SU-DHL-6 (cell line): Measurements from ENCODE around the gene CRAMP1.

Experiments used
- H2AFZ ChIP-seq: fragments of 200-600 bp; sonication (generic); 2 replicates; pipeline ENCODE4 v1.6.1; 2014; ENCODE audit warnings: low read depth, mild to moderate bottlenecking, moderate library complexity, mixed read lengths, antibody characterized with exemption, low read length; ENCODE audit not compliant: severe bottlenecking
- H3F3A ChIP-seq: fragments of 200-600 bp; shearing (Covaris generic); 2 replicates; pipeline ENCODE4 v1.6.0; 2016; ENCODE audit warnings: antibody characterized with exemption, mild to moderate bottlenecking; ENCODE audit not compliant: insufficient read depth
- H3K27ac ChIP-seq: fragments of 200-600 bp; sonication (generic); 2 replicates; pipeline ENCODE4 v1.5.1; 2016; ENCODE audit warnings: low read depth, mild to moderate bottlenecking, low read length, moderate library complexity, mixed read lengths
- H3K27me3 ChIP-seq: fragments of 200-600 bp; sonication (generic), shearing (Covaris generic); 2 replicates; pipeline ENCODE4 v1.6.0; 2014; ENCODE audit warnings: mild to moderate bottlenecking, low read length
- H3K36me3 ChIP-seq: fragments of 200-600 bp; sonication (generic); 2 replicates; pipeline ENCODE4 v1.6.1; 2014; ENCODE audit warnings: mild to moderate bottlenecking, low read length, mixed read lengths
- H3K4me2 ChIP-seq: fragments of 300-600, 200-600 bp; shearing (Covaris generic), sonication (generic); 2 replicates; pipeline ENCODE4 v1.6.0; 2014; ENCODE audit warnings: low read length, low read depth, mild to moderate bottlenecking; ENCODE audit not compliant: poor library complexity, severe bottlenecking
- H3K4me3 ChIP-seq: fragments of 200-600 bp; sonication (generic); 2 replicates; pipeline ENCODE4 v1.5.1; 2014; ENCODE audit warnings: antibody characterized with exemption, low read length, mild to moderate bottlenecking, mixed read lengths; ENCODE audit not compliant: insufficient read depth, poor library complexity, severe bottlenecking
- H3K79me2 ChIP-seq: fragments of 200-600 bp; sonication (generic); 2 replicates; pipeline ENCODE4 v1.6.1; 2014; ENCODE audit warnings: mild to moderate bottlenecking, low read length, moderate library complexity; ENCODE audit not compliant: insufficient read depth
- H3K9ac ChIP-seq: fragments of 200-600 bp; sonication (generic); 2 replicates; pipeline ENCODE4 v1.7.0; 2014; ENCODE audit warnings: mild to moderate bottlenecking, low read length
- H3K9me2 ChIP-seq: fragments of 200-600 bp; sonication (generic); replicated peaks from 2 replicates; pipeline ENCODE4 v1.6.1; 2014; ENCODE audit warnings: low read length; ENCODE audit not compliant: insufficient read depth
- H3K9me3 ChIP-seq: fragments of 200-600 bp; sonication (generic); 2 replicates; pipeline ENCODE4 v1.6.1; 2014; ENCODE audit warnings: low read length, mixed read lengths; ENCODE audit not compliant: insufficient read depth
- H4K20me1 ChIP-seq: fragments of 200-600 bp; sonication (generic); 2 replicates; pipeline ENCODE4 v1.6.1; 2014; ENCODE audit warnings: low read depth, mild to moderate bottlenecking, antibody characterized with exemption, low read length, moderate library complexity, mixed read lengths
- EZH2phosphoT487 ChIP-seq: fragments of 200-600 bp; sonication (generic), shearing (Covaris generic); conservative IDR thresholded peaks from 2 replicates; pipeline ENCODE4 v1.6.1; 2018; ENCODE audit warnings: mild to moderate bottlenecking, antibody characterized with exemption, low read length, moderate library complexity, mixed read lengths
- TF ChIP-seq, protein P1 (sequence below): fragments of 200-600 bp; sonication (generic); IDR thresholded peaks from one replicate; pipeline ENCODE4 v1.5.1; 2017; ENCODE audit warnings: antibody characterized with exemption, mild to moderate bottlenecking, low read length, moderate library complexity; ENCODE audit not compliant: insufficient read depth, poor library complexity, severe bottlenecking

Gene CRAMP1

DNA sequence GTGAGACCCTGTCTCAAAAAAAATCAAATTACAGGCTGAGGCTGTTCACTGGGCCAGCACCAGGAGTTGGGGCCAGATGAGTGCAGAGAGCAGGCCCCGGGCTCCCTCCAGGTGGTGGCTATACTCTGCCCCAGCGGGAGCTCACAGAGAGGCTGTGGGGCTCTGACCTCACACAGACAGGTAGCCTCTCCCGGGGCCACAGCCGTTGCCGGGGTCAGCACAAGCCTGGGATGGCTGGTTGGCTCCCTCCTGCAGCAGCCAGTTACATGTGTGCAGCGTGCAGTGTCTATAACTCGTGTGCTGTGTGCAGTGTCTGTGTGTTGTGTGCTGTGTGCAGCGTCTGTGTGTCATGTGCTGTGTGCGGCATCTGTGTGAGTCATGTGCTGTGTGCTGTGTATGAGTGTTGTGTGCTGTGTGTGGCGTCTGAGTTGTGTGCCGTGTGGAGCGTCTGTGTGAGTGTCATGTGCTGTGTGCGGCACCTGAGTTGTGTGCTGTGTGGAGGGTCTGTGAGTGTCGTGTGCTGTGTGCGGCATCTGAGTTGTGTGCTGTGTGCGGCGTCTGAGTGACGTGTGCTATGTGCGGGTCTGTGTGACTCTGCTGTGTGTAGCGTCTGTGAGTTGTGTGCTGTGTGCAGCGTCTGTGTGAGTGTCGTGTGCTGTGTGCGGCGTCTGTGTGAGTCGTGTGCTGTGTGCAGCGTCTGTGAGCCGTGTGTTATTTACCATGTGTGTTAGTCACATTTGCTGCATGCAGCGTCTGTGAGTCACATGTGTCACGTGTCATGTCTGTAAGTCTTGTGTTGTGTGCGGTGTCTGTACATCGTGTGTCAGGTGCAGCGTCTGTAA lies 114.7 kb downstream of the CRAMP1 start:
- no peaks in the 10 kb centered on the region for H3K36me3 ChIP-seq

More for the DNA sequence above, 114.7 kb downstream of the CRAMP1 start:
- H3K27ac ChIP-seq: no peak overlapping the region
- no peaks in the 10 kb centered on the region; the same call in 1 of the 2 replicates for H4K20me1 ChIP-seq
- H3K9me2 ChIP-seq: no peaks in the 10 kb centered on the region
- no peaks in the 10 kb centered on the region for H3F3A ChIP-seq
- H3K9ac ChIP-seq: no peak overlapping the region
- H3K4me3 ChIP-seq: no peak overlapping the region
- H2AFZ ChIP-seq: no peak overlapping the region
- H3K4me2 ChIP-seq: no peak overlapping the region
- no peaks in the 10 kb centered on the region for H3K9me3 ChIP-seq
- H3K27me3 ChIP-seq: no peaks in the 10 kb centered on the region
- H3K79me2 ChIP-seq: peaks cover 9% of the 10 kb centered on the region; the same call in 1 of the 2 replicates
- no peak for TF ChIP-seq EZH2phosphoT487
- TF ChIP-seq, protein P1, sequence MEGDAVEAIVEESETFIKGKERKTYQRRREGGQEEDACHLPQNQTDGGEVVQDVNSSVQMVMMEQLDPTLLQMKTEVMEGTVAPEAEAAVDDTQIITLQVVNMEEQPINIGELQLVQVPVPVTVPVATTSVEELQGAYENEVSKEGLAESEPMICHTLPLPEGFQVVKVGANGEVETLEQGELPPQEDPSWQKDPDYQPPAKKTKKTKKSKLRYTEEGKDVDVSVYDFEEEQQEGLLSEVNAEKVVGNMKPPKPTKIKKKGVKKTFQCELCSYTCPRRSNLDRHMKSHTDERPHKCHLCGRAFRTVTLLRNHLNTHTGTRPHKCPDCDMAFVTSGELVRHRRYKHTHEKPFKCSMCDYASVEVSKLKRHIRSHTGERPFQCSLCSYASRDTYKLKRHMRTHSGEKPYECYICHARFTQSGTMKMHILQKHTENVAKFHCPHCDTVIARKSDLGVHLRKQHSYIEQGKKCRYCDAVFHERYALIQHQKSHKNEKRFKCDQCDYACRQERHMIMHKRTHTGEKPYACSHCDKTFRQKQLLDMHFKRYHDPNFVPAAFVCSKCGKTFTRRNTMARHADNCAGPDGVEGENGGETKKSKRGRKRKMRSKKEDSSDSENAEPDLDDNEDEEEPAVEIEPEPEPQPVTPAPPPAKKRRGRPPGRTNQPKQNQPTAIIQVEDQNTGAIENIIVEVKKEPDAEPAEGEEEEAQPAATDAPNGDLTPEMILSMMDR: no peak
